HepG2 (cell line): Measurements from ENCODE around the gene ABCC1. TPM values are rescaled to one million over a fixed set of nuclear protein-coding genes. Genes with fewer than 3 reads are reported as not detected.

Experiments
- ATF2 ChIP-seq: sonication (generic); formaldehyde crosslinking; IDR thresholded peaks from 2 replicates; pipeline ENCODE4 v1.4.0; 2020; ENCODE audit warnings: missing genetic modification reagents
- ATF6 ChIP-seq: sonication (generic); formaldehyde crosslinking; conservative IDR thresholded peaks from 2 replicates; pipeline ENCODE4 v1.4.0; 2020; ENCODE audit warnings: missing genetic modification reagents
- CBX5 ChIP-seq: sonication (generic); formaldehyde crosslinking; IDR thresholded peaks from 2 replicates; pipeline ENCODE4 v1.4.0; 2020; ENCODE audit warnings: missing genetic modification reagents, borderline replicate concordance
- IRF1 ChIP-seq: sonication (generic); formaldehyde crosslinking; IDR thresholded peaks from 2 replicates; pipeline ENCODE4 v1.4.0; 2020; ENCODE audit warnings: low read depth, mild to moderate bottlenecking, missing genetic modification reagents
- KDM6A ChIP-seq: IDR thresholded peaks from 2 replicates; pipeline ENCODE4 v1.6.1; 2016; ENCODE audit warnings: low read depth
- MEF2D ChIP-seq: sonication (generic); formaldehyde crosslinking; IDR thresholded peaks from 2 replicates; pipeline ENCODE4 v1.5.1; 2020; ENCODE audit warnings: mild to moderate bottlenecking, missing genetic modification reagents
- NCOA5 ChIP-seq: sonication (generic); formaldehyde crosslinking; IDR thresholded peaks from 2 replicates; pipeline ENCODE4 v1.4.0; 2020; ENCODE audit warnings: missing genetic modification reagents
- RBFOX2 ChIP-seq: fragments of 200-400 bp; formaldehyde crosslinking; IDR thresholded peaks from 2 replicates; pipeline ENCODE4 v1.6.1; 2017; ENCODE audit warnings: low read depth, mild to moderate bottlenecking, low read length
- SSRP1 ChIP-seq: IDR thresholded peaks from 2 replicates; pipeline ENCODE4 v1.6.1; 2016; ENCODE audit warnings: control low read depth
- ZBTB44 ChIP-seq: sonication (generic); formaldehyde crosslinking; IDR thresholded peaks from 2 replicates; pipeline ENCODE4 v1.4.0; 2020; ENCODE audit warnings: missing genetic modification reagents
- ZFP1 ChIP-seq: IDR thresholded peaks from 2 replicates; pipeline ENCODE4 v1.6.1; 2016
- ZKSCAN8 ChIP-seq: IDR thresholded peaks from 2 replicates; pipeline ENCODE4 v1.6.1; 2016; ENCODE audit warnings: borderline replicate concordance, missing genetic modification reagents, missing compliant biosample characterization
- ZNF329 ChIP-seq: sonication (generic); formaldehyde crosslinking; IDR thresholded peaks from 2 replicates; pipeline ENCODE4 v1.9.0; 2021; ENCODE audit warnings: low read depth, mild to moderate bottlenecking, missing genetic modification reagents
- ZNF362 ChIP-seq: sonication (generic); formaldehyde crosslinking; IDR thresholded peaks from 2 replicates; pipeline ENCODE4 v1.4.0; 2020; ENCODE audit warnings: missing genetic modification reagents, mild to moderate bottlenecking, borderline replicate concordance
- ZNF609 ChIP-seq: sonication (generic); formaldehyde crosslinking; IDR thresholded peaks from 2 replicates; pipeline ENCODE4 v1.4.0; 2020; ENCODE audit warnings: mild to moderate bottlenecking, missing genetic modification reagents, borderline replicate concordance
- polyA plus RNA-seq, 8 experiments: library from polyadenylated mRNA; depleted of rRNA in 3 of 8; stranded (reverse) in 7 of 8; unstranded in 1 of 8; fragments of >200 nt; fragmentation: Illumina TruSeq in 4 of 8; extraction: Trizol in 4 of 8; gene quantifications; 2 replicates each; pipeline versions ENCODE4 v1.2.1 to v1.2.3, GENCODE V29; 2011 to 2016; ENCODE audit warnings: low read depth in 4 of 8, missing spikeins in 1 of 8, mixed read lengths in 1 of 8; ENCODE audit not compliant: insufficient read depth in 1 of 8
- total RNA-seq, 5 experiments: library from RNA; depleted of rRNA; stranded (reverse); fragments of >200 nt; fragmentation: Illumina TruSeq; extraction: Trizol; gene quantifications; 2 replicates each; pipeline ENCODE4 v1.2.3, GENCODE V29; 2016; ENCODE audit warnings: low read depth in 1 of 5

Gene ABCC1
- total and polyA plus RNA-seq, 2 of the 13 experiments (the other 11 are each of a cell fraction or from before 2014, with no cell fraction given): 13.0 to 30.6 TPM

GRCh38 chr16:16149710-16150116, 200.3 kb downstream of the ABCC1 start (continued):
- no peak for TF ChIP-seq ZNF609 (CRISPR knock-in tag)
- peak; percentile 53; the same call in 1 of the 2 replicates for TF ChIP-seq CBX5 (CRISPR knock-in tag)
- peak; percentile 69; the same call in 1 of the 2 replicates for TF ChIP-seq ZKSCAN8
- 0 out of 2 replicates have a peak, but pooled peaks have one; percentile 18 for TF ChIP-seq IRF1 (CRISPR knock-in tag)
- TF ChIP-seq KDM6A: peak; percentile 75
- TF ChIP-seq ATF2 (CRISPR knock-in tag): peak; percentile 34; the same call in 1 of the 2 replicates
- no peak for TF ChIP-seq ZNF329
- peak; percentile 66 for TF ChIP-seq MEF2D (CRISPR knock-in tag)
- TF ChIP-seq RBFOX2: no peak
- TF ChIP-seq ZFP1: peak; percentile 50; the same call in 1 of the 2 replicates
- TF ChIP-seq ZBTB44: no peak
- TF ChIP-seq SSRP1: no peak
- TF ChIP-seq ATF6: no peak
- peak; percentile 74; the same call in 1 of the 2 replicates for TF ChIP-seq NCOA5 (CRISPR knock-in tag)
- no peak for TF ChIP-seq ZNF362 (CRISPR knock-in tag)
